GM23338 (cell line): ENCODE data around the gene PROB1. TPM values are rescaled to one million over a fixed set of nuclear protein-coding genes. Genes with fewer than 3 reads are reported as not detected.

Experiments used
- ATAC-seq: fragments of 200-7000 bp; cut with Tn5 transposase; 3 replicates; pipeline ENCODE4 v1.9.1; 2020
- DNase-seq: peaks from one replicate; pipeline ENCODE4 v3.0.0-alpha.2; 2015; ENCODE audit warnings: low spot score
- H2AFZ ChIP-seq: fragments of 200-600 bp; sonication (generic); 2 replicates; pipeline ENCODE4 v1.8.0; 2016; ENCODE audit warnings: antibody characterized with exemption, mild to moderate bottlenecking, moderate library complexity
- H3F3A ChIP-seq: fragments of 200-600 bp; sonication (generic); replicated peaks from 2 replicates; pipeline ENCODE4 v1.8.0; 2017; ENCODE audit warnings: antibody characterized with exemption, mixed run types, low read depth
- H3K27ac ChIP-seq: fragments of 200-600 bp; sonication (generic); 2 replicates; pipeline ENCODE4 v1.6.1; 2016; ENCODE audit warnings: low read depth
- H3K27me3 ChIP-seq: fragments of 200-600 bp; sonication (generic); 2 replicates; pipeline ENCODE4 v1.8.0; 2016; ENCODE audit warnings: mild to moderate bottlenecking, mixed run types, moderate library complexity; ENCODE audit not compliant: insufficient read depth
- H3K36me3 ChIP-seq: fragments of 200-600 bp; sonication (generic); 2 replicates; pipeline ENCODE4 v1.8.0; 2016; ENCODE audit warnings: mild to moderate bottlenecking; ENCODE audit not compliant: insufficient read depth
- H3K4me1 ChIP-seq: fragments of 200-600 bp; sonication (generic); 2 replicates; pipeline ENCODE4 v1.8.0; 2016; ENCODE audit warnings: mild to moderate bottlenecking, moderate library complexity; ENCODE audit not compliant: insufficient read depth
- H3K4me2 ChIP-seq: fragments of 200-600 bp; sonication (generic); 2 replicates; pipeline ENCODE4 v1.7.1; 2017; ENCODE audit warnings: mixed run types
- H3K4me3 ChIP-seq: fragments of 200-600 bp; sonication (generic); 2 replicates; pipeline ENCODE4 v1.6.1; 2016; ENCODE audit warnings: mixed run types
- H3K79me2 ChIP-seq: fragments of 200-600 bp; sonication (generic); replicated peaks from 2 replicates; pipeline ENCODE4 v1.8.0; 2017; ENCODE audit warnings: mild to moderate bottlenecking; ENCODE audit not compliant: insufficient read depth
- H3K9me2 ChIP-seq: fragments of 200-600 bp; sonication (generic); 2 replicates; pipeline ENCODE4 v1.8.0; 2017; ENCODE audit not compliant: insufficient read depth
- H4K20me1 ChIP-seq: fragments of 200-600 bp; sonication (generic); replicated peaks from 2 replicates; pipeline ENCODE4 v1.8.0; 2017; ENCODE audit warnings: mild to moderate bottlenecking; ENCODE audit not compliant: insufficient read depth
- H3K27ac Mint-ChIP-seq: 2 replicates; pipeline ENCODE4 v1.8.0; 2020; ENCODE audit warnings: inconsistent platforms, mild to moderate bottlenecking, moderate library complexity, mixed read lengths
- H3K27me3 Mint-ChIP-seq: 3 replicates; pipeline ENCODE4 v1.8.0; 2022; ENCODE audit warnings: low read depth, mild to moderate bottlenecking, moderate library complexity, mixed read lengths, inconsistent platforms; ENCODE audit not compliant: insufficient read depth, poor library complexity
- H3K36me3 Mint-ChIP-seq: 3 replicates; pipeline ENCODE4 v1.8.0; 2021; ENCODE audit warnings: low read depth, mild to moderate bottlenecking, inconsistent platforms, moderate library complexity, mixed read lengths
- H3K4me1 Mint-ChIP-seq: 3 replicates; pipeline ENCODE4 v1.8.0; 2020; ENCODE audit warnings: mild to moderate bottlenecking, inconsistent platforms, mixed read lengths
- H3K4me3 Mint-ChIP-seq: 3 replicates; pipeline ENCODE4 v1.8.0; 2021; ENCODE audit warnings: moderate library complexity, mild to moderate bottlenecking, inconsistent platforms, mixed read lengths
- H3K9me3 Mint-ChIP-seq: 3 replicates; pipeline ENCODE4 v1.8.0; 2020; ENCODE audit warnings: moderate library complexity, mild to moderate bottlenecking, inconsistent platforms, mixed read lengths
- ETS1 ChIP-seq: IDR thresholded peaks from 2 replicates; pipeline ENCODE4 v1.6.1; 2016; ENCODE audit warnings: antibody characterized with exemption
- JUNB ChIP-seq: IDR thresholded peaks from one replicate; pipeline ENCODE4 v1.6.1; 2016; ENCODE audit warnings: antibody characterized with exemption; ENCODE audit not compliant: unreplicated experiment
- POLR2AphosphoS5 ChIP-seq: IDR thresholded peaks from 2 replicates; pipeline ENCODE4 v1.6.1; 2016; ENCODE audit warnings: antibody characterized with exemption, low read depth
- ZNF462 ChIP-seq: fragments of 250-450 bp; sonication (Bioruptor Pico); IDR thresholded peaks from 2 replicates; pipeline ENCODE4 v1.5.0; 2020; ENCODE audit warnings: mild to moderate bottlenecking, moderate library complexity
- polyA plus RNA-seq: library from polyadenylated mRNA; unstranded; fragments of >200 nt; fragmentation: Nextera tagmentation; extraction: Ambion mirVana; gene quantifications from 2 replicates; pipeline ENCODE4 v1.2.1, GENCODE V29; 2016
- total RNA-seq: library from RNA; depleted of rRNA; stranded (reverse); fragments of >200 nt; shearing (Covaris generic); gene quantifications from 2 replicates; pipeline ENCODE4 v1.2.3, GENCODE V29; 2014

The PROB1 gene
- total and polyA plus RNA-seq, 2 experiments from 2014 or later, result 0.73 to 2.7 TPM

GRCh38 chr5:139379626-139380449, 15.1 kb downstream of the PROB1 start:
- Mint-ChIP-seq H3K36me3 (peaks cover 2% of the 10 kb centered on the region; the same call in 1 of the 3 replicates), H3K4me1 (peaks cover 10% of the 10 kb centered on the region; the same call in 2 of the 3 replicates), H3K27me3 (peaks cover 8% of the 10 kb centered on the region), H3K9me3 (no peaks in the 10 kb centered on the region), H3K27ac (no peak overlapping the region), H3K4me3 (no peak overlapping the region)
- Histone ChIP-seq H3K79me2 (no peaks in the 10 kb centered on the region), H3K4me3 (no peak overlapping the region), H3K4me1 (peaks cover 4% of the 10 kb centered on the region; the same call in 1 of the 2 replicates), H4K20me1 (no peaks in the 10 kb centered on the region; the same call in 1 of the 2 replicates), H2AFZ (no peak overlapping the region), H3K36me3 (no peaks in the 10 kb centered on the region), H3K27me3 (no peaks in the 10 kb centered on the region), H3K9me2 (no peaks in the 10 kb centered on the region), H3F3A (no peaks in the 10 kb centered on the region; the same call in 1 of the 2 replicates), H3K4me2 (no peak overlapping the region), H3K27ac (no peak overlapping the region)
- TF ChIP-seq ETS1 (no peak), JUNB (no peak), ZNF462 (CRISPR knock-in tag) (no peak), POLR2AphosphoS5 (no peak)
- ATAC-seq, result no peak
- DNase-seq, result no peak
